HG02943 (cell line): Measurements from ENCODE around the gene MOB3C.

Source experiments
- ATAC-seq: cut with Tn5 transposase; IDR thresholded peaks from one replicate; pipeline ENCODE4 v1.9.1; 2021; ENCODE audit warnings: mild to moderate bottlenecking, low read depth, moderate library complexity; ENCODE audit not compliant: unreplicated experiment

The MOB3C gene

GRCh38 chr1:46639547-46639946 lies 22.9 kb upstream of the MOB3C start:
- no peak for ATAC-seq

GRCh38 chr1:46638921-46639320 lies 22.3 kb upstream of the MOB3C start:
- no peak for ATAC-seq

DNA sequence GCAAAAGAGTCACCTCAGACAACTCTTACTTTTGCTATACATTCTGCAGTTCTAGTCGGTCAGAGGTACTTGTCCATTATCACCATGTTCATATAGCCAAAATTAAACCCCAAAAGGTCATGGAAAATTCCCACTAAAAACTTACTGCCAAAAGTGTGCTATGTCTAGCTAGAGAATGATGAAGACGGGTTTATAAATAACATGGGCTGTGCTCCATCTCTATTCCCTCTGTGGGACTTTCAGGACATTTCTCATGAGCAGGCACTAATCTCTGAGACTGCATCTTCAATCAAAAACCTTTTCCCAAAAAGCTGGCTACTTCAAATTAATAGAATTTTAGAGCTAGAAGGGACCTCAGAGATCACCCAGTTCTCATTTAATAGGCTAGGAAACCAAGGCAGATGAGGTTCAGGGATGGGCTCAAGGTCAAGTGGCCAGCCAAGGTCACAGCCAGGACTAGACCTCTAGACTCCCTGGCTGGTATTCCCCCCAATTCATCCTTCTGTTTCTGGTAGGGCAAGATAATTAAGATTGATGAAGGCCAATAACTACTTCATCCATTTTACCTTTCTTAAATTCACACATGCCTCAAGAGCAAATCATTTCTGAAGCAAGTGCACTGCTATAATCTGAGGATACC lies 21.0 kb upstream of the MOB3C start:
- ATAC-seq: no peak

DNA sequence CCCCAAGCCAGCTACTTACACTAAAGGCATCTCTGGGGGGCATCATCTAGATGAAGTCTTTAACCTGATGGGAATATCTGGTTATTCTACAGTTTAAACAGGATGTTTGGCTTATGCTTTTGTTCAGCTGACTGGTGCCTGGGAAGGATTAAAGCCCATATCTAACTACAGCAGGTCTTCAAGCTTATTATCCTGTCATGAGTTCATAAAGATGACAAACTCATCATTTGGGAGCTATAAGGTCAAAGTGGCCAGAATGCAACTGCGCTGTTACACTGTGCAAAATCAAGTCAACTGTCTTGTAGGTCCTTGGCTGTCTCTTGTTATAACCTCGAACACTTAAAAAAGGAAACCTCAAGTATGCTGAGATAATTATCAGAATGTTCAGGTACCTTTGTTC lies 18.6 kb upstream of the MOB3C start:
- ATAC-seq: no peak

DNA sequence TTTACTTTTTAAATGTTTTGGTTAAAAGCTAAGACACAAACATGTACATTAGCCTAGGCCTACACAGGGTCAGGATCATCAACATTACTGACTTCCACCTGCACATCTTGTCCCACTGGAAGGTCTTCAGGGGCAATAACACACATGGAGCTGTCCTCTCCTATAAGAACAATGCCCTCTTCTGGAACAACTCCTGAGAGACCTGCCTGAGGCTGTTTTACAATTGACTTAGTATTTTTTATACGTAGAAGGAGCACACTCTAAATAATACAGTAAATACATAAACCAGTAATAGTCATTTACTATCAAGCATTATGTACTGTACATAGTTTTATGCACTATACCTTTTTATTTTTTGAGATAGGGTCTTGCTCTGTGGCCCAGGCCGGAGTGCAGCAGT lies 14.1 kb upstream of the MOB3C start:
- no peak for ATAC-seq

- ATAC-seq: no peak
Measured at GRCh38 chr1:46623743-46624644, 7.4 kb upstream of the MOB3C start.

GRCh38 chr1:46622344-46622743 lies 5.7 kb upstream of the MOB3C start:
- ATAC-seq: no peak

DNA sequence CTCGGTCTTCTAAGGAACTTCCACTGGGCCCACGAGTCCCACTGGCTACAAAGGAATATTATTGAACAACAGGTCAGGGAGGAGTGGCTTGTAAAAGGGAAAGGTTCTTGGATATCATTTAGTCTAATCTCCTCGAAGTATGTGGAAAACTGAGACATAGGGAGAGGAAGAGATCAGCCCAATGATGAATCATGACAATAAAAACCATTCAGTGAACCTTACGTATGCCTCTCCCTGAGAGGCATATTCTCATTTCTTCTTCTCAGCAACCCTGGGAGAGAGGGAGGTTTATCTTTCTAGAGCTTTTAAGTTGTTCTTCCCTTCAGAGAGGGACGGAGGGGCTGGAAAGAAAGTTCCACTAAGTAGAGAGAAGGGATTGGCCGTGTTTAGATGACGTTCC lies 5.3 kb upstream of the MOB3C start:
- ATAC-seq: no peak

DNA sequence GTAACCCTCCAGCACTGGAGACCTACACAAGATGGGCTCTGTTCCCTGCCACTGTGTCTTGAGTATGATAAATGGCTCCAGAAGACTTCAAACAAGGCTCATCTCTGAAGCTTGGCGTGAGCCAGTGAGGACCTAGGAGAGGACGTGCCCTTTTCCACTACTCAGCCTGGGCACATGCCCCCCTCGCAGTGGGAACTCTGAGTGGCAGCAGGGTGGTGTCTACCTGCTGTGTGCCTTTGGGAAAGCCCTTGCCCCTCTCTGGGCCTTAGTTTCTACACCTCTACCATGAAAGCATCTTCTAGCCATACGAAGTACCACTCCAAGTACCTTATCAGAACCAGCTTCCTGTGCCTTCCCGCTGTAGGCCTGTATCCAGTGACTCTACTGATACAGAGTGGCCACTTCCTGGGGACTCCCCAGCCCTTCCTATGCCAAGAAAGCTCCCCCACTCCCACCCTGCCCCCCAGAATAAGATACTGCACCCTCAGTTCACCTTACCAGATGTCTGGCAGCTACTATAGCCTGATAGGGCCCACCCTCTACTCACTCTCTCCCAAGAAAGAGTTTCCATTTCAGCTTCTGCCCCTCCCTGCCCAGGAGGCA lies 3.1 kb upstream of the MOB3C start:
- no peak for ATAC-seq

- no peak for ATAC-seq
Measured at GRCh38 chr1:46618754-46619415, 2.3 kb upstream of the MOB3C start.

DNA sequence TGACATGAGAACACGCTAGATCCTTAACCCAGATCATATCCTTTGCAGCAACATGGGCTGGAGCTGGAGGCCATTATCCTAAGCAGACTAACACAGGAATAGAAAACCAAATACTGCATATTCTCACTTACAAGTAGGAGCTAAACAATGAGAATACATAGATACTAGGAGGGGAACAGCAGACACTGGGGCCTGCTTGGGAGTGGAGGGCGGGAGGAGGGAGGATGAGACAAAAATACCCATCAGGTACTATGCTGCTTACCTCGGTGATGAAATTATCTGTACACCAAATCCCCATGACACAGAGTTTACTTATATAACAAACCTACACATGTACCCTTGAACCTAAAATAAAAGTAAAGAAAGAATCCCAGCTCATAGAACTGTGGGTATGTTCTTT lies 1.2 kb upstream of the MOB3C start:
- no peak for ATAC-seq

DNA sequence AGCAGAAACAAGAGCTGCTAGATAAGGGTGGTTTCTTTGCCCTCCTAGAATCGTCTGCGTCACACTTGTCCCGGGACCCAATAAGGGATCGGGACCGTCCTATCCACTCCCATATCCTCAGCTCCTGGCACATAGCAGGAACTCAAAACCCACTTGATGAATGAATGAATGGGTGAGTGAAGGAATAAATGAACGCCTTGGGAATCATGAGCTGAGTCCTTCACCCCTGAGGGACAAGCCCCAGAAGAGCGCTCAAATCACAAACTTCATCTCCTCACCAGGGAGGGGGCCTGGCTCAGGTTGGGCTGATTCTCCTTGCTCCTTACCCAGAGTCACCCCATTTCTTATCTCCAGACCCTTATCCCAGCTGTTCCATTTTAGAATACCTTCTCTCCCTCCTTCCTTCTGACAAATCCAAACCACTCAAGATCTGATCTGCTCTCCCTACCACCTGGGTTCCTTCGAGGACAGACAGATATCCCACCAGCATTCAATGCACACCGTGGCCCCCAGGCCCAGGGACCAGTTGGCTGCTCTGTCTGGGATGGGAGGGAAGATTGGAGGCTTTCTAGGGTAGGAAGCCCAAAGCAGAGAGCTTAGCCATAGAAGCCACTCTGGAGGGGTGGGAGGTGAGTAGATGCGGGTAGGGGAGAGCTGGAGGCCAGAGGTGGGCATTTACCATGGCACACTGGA lies 643 bp upstream of the MOB3C start:
- no peak for ATAC-seq

GRCh38 chr1:46615735-46616134 lies 876 bp downstream of the MOB3C start:
- ATAC-seq: no peak

DNA sequence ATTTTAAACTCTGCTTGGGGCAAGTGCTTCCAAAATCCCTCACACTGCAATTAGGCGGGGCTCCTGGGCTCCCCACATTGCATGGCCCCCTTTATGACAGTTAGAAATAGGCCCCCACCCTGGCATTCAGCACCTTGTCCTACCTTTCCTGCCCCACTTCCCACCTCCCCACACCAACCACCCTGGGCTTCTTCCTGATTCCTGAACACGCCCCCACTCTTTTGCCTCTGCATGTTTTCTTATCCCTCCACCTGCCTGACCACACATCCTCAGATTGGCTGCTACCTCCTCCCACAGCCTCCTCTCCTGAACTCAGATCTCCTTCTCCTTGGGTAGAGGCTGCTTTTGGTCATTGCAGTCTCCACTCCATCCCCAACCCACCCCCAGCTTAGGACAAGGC lies 1.5 kb downstream of the MOB3C start:
- no peak for ATAC-seq

DNA sequence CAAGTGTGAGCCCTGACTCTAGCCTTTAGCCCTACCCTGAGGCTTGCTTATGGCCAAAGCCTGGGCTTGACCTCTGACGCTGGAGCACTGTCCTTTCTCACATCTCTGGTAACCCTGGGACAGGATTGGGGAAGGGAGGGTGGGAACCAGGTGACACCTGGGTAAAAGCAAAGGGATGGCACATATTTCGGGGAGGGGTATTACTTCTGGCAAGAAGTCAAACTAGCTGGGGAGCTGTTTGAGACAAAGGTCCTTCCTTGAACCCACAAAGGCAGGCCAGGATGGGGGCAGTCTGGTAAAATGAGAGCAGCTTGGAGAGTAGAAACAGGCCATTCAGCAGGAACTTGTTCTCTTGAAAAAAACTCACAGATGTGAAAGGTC lies 2.0 kb downstream of the MOB3C start:
- ATAC-seq: no peak

GRCh38 chr1:46613661-46614603 lies 2.7 kb downstream of the MOB3C start:
- ATAC-seq: peak; percentile 53

DNA sequence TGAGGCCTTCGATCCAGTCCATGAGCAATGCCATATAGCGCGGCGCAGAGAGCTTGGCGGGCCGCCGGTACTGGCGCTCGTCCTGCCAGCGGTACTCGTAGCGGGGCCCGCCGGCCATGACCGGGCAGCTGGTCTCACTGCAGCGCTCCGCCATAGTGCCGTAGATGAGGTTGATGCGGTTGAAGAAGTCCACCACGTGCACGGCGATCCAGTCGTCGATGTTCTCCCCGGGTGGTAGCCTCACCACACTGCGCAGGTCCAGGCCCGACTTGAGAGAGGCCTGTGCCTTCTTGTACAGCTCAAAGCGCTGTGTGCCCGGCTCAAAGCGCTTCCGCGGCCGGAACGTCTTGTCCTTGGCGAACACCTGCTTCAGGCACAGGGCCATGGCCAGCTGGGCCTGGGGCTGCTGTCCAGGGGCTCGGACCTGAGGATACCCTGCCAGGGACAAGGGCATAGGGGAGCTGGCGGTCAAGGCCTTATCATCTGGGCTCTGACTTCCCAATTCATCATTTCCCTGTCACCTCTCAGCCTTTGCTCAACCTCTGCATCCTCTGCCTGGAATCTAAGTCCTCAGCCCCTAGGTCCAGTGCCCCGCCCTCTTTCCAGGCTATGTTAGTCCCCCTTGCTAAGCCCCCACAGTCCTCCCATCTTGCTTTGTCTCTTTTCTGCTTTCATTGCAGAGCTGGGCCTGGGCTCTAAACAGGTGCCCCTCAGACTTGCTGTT lies 3.5 kb downstream of the MOB3C start:
- no peak for ATAC-seq

- ATAC-seq: no peak
Measured at GRCh38 chr1:46611691-46612221, 4.9 kb downstream of the MOB3C start.
